OCI-LY1 (cell line): ENCODE results near the gene DVL1.
A peak's percentile ranks its signal among the peaks of the same experiment; 100 is the strongest.

Source experiments
- H2AFZ ChIP-seq: fragments of 200-600 bp; sonication (generic), shearing (Covaris generic); 2 replicates; pipeline ENCODE4 v1.6.0; 2014; ENCODE audit warnings: antibody characterized with exemption, mild to moderate bottlenecking, low read length
- H3F3A ChIP-seq: fragments of 200-600 bp; sonication (generic), shearing (Covaris generic); 2 replicates; pipeline ENCODE4 v1.6.0; 2014; ENCODE audit warnings: mild to moderate bottlenecking, antibody characterized with exemption, low read length, moderate library complexity; ENCODE audit not compliant: insufficient read depth
- H3K27ac ChIP-seq: fragments of 200-600 bp; sonication (generic); 2 replicates; pipeline ENCODE4 v1.5.1; 2014; ENCODE audit warnings: low read length, mixed run types, mild to moderate bottlenecking, low read depth; ENCODE audit not compliant: poor library complexity, severe bottlenecking
- H3K27me3 ChIP-seq: fragments of 200-600 bp; sonication (generic); 2 replicates; pipeline ENCODE4 v1.6.0; 2014; ENCODE audit warnings: antibody characterized with exemption, mild to moderate bottlenecking, low read length, moderate library complexity; ENCODE audit not compliant: insufficient read depth
- H3K36me3 ChIP-seq: fragments of 200-600 bp; sonication (generic); 2 replicates; pipeline ENCODE4 v1.6.1; 2014; ENCODE audit warnings: mild to moderate bottlenecking, antibody characterized with exemption, low read length, moderate library complexity, mixed read lengths; ENCODE audit not compliant: insufficient read depth
- H3K4me1 ChIP-seq: fragments of 200-600 bp; sonication (generic); 2 replicates; pipeline ENCODE4 v1.5.1; 2014; ENCODE audit warnings: mild to moderate bottlenecking, low read length, moderate library complexity; ENCODE audit not compliant: insufficient read depth, severe bottlenecking
- H3K4me2 ChIP-seq: fragments of 200-600 bp; sonication (generic), shearing (Covaris generic); 2 replicates; pipeline ENCODE4 v1.6.1; 2014; ENCODE audit warnings: low read length
- H3K4me3 ChIP-seq: fragments of 200-600 bp; sonication (generic); 2 replicates; pipeline ENCODE4 v1.5.1; 2014; ENCODE audit warnings: low read length, low read depth, mild to moderate bottlenecking, mixed read lengths; ENCODE audit not compliant: poor library complexity, severe bottlenecking
- H3K79me2 ChIP-seq: fragments of 200-600 bp; shearing (Covaris generic); 2 replicates; pipeline ENCODE4 v1.6.1; 2016; ENCODE audit warnings: mixed run types, low read length, mixed read lengths; ENCODE audit not compliant: insufficient read depth
- H3K9ac ChIP-seq: fragments of 200-600 bp; sonication (generic), shearing (Covaris generic); 2 replicates; pipeline ENCODE4 v1.6.1; 2014; ENCODE audit warnings: mild to moderate bottlenecking, low read length, mixed read lengths
- H3K9me2 ChIP-seq: fragments of 200-600 bp; sonication (generic), shearing (Covaris generic); 2 replicates; pipeline ENCODE4 v1.6.1; 2014; ENCODE audit warnings: low read depth, mild to moderate bottlenecking, low read length, mixed read lengths
- H3K9me3 ChIP-seq: fragments of 200-600 bp; shearing (Covaris generic); 2 replicates; pipeline ENCODE4 v1.6.1; 2014; ENCODE audit warnings: low read length, mixed read lengths
- H4K20me1 ChIP-seq: fragments of 200-600 bp; sonication (generic), shearing (Covaris generic); 2 replicates; pipeline ENCODE4 v1.6.0; 2016; ENCODE audit warnings: mild to moderate bottlenecking, low read length; ENCODE audit not compliant: insufficient read depth
- CTCF ChIP-seq: fragments of 200-600 bp; sonication (generic), shearing (Covaris generic); IDR thresholded peaks from 2 replicates; pipeline ENCODE4 v1.5.1; 2017; ENCODE audit warnings: mild to moderate bottlenecking, antibody characterized with exemption, low read length, moderate library complexity, mixed read lengths
- EZH2 ChIP-seq: fragments of 200-600 bp; sonication (generic), shearing (Covaris generic); IDR thresholded peaks from 2 replicates; pipeline ENCODE4 v1.8.0; 2017; ENCODE audit warnings: borderline replicate concordance, mixed run types, mild to moderate bottlenecking, antibody characterized with exemption, low read length, moderate library complexity, mixed read lengths

The DVL1 gene

GRCh38 chr1:1315435-1315954 is 33.7 kb downstream of the DVL1 start:
- peak overlapping the region; percentile 49 for H3K27ac ChIP-seq
- H3K9ac ChIP-seq: no peak overlapping the region; the same call in 1 of the 2 replicates
- no peaks in the 10 kb centered on the region for H3K9me2 ChIP-seq
- H3K36me3 ChIP-seq: peaks cover 82% of the 10 kb centered on the region
- H2AFZ ChIP-seq: no peak overlapping the region
- H3K4me2 ChIP-seq: no peak overlapping the region
- no peaks in the 10 kb centered on the region for H3K9me3 ChIP-seq
- no peaks in the 10 kb centered on the region for H4K20me1 ChIP-seq
- H3K4me1 ChIP-seq: peaks cover 5% of the 10 kb centered on the region
- no peaks in the 10 kb centered on the region for H3K27me3 ChIP-seq
- no peak for TF ChIP-seq CTCF
- TF ChIP-seq EZH2: no peak
- no peak overlapping the region for H3K4me3 ChIP-seq
- no peaks in the 10 kb centered on the region for H3F3A ChIP-seq
- H3K79me2 ChIP-seq: no peaks in the 10 kb centered on the region

- H3K79me2 ChIP-seq: no peaks in the 10 kb centered on the region
Measured at GRCh38 chr1:1314678-1315335, 34.4 kb downstream of the DVL1 start.

DNA sequence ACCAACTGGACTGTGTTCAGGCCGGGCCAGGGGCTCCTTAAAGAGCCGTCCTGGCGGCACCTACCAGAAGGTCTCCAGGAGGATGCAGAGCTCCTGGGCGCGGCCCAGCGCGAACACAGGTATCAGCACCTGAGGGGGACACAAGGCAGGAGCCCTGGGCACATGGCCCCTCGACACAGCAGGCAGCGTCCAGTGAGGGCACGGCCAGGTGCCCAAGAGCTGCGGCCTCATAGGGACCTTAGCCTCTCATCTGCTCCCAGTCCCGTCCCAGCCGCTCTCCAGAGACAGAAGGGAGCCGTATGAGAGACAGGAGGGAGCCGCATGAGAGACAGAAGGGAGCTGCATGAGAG is 35.0 kb downstream of the DVL1 start:
- H4K20me1 ChIP-seq: no peaks in the 10 kb centered on the region
- TF ChIP-seq CTCF (no peak), EZH2 (no peak)
- no peaks in the 10 kb centered on the region for H3K9me3 ChIP-seq
- H3F3A ChIP-seq: no peaks in the 10 kb centered on the region
- no peak overlapping the region for H3K4me3 ChIP-seq
- H3K36me3 ChIP-seq: peaks cover 78% of the 10 kb centered on the region
- H3K4me1 ChIP-seq: peaks cover 16% of the 10 kb centered on the region
- no peaks in the 10 kb centered on the region for H3K9me2 ChIP-seq
- no peak overlapping the region for H3K27ac ChIP-seq
- H3K9ac ChIP-seq: no peak overlapping the region
- no peak overlapping the region for H2AFZ ChIP-seq
- H3K4me2 ChIP-seq: no peak overlapping the region
- no peaks in the 10 kb centered on the region for H3K27me3 ChIP-seq
- no peaks in the 10 kb centered on the region for H3K79me2 ChIP-seq

More at GRCh38 chr1:1314678-1315335, 34.4 kb downstream of the DVL1 start:
- Histone ChIP-seq H3K4me2 (no peak overlapping the region), H3K27me3 (no peaks in the 10 kb centered on the region), H3K4me1 (peaks cover 10% of the 10 kb centered on the region), H3K27ac (peak overlapping the region; percentile 49), H3F3A (no peaks in the 10 kb centered on the region), H4K20me1 (no peaks in the 10 kb centered on the region), H3K9ac (no peak overlapping the region; the same call in 1 of the 2 replicates), H3K9me3 (no peaks in the 10 kb centered on the region), H3K36me3 (peaks cover 81% of the 10 kb centered on the region), H2AFZ (no peak overlapping the region), H3K9me2 (no peaks in the 10 kb centered on the region), H3K4me3 (no peak overlapping the region)
- no peak for TF ChIP-seq EZH2
- TF ChIP-seq CTCF: no peak
